GM10266 (cell line): Measurements from ENCODE around the gene KIF1C.

ENCODE experiments used
- DNase-seq: peaks from one replicate; pipeline ENCODE4 v3.0.0; 2012; ENCODE audit errors: extremely low spot score
- CTCF ChIP-seq: IDR thresholded peaks from 2 replicates; pipeline ENCODE4 v1.5.1; 2012; ENCODE audit warnings: mild to moderate bottlenecking, low read depth; ENCODE audit not compliant: control insufficient read depth, insufficient read depth; ENCODE audit errors: missing control alignments

KIF1C gene

GRCh38 chr17:4980644-4981216 lies 17.0 kb upstream of the KIF1C start:
- TF ChIP-seq CTCF, result peak; percentile 55
- DNase-seq, result peak; percentile 68

- no peak for DNase-seq
- TF ChIP-seq CTCF, result no peak
These were observed 15.4 kb upstream of the KIF1C start for GRCh38 chr17:4982305-4982704.

- DNase-seq, result no peak
- no peak for TF ChIP-seq CTCF
These were observed 11.3 kb upstream of the KIF1C start for GRCh38 chr17:4986403-4986802.

GRCh38 chr17:4986951-4987766 lies 10.6 kb upstream of the KIF1C start, which contains the start of gene CAMTA2:
Gene CAMTA2, minus strand, starts transcription at chr17:4987675. Its CDS starts 1,453 bp downstream, at chr17:4986222.
- peak; percentile 76 for TF ChIP-seq CTCF
- DNase-seq, result peak; percentile 87

GRCh38 chr17:4987767-4988567 lies 9.8 kb upstream of the KIF1C start:
- TF ChIP-seq CTCF, result no peak
- no peak for DNase-seq

- TF ChIP-seq CTCF, result no peak
- DNase-seq, result no peak
These were observed 3.6 kb upstream of the KIF1C start for GRCh38 chr17:4994081-4994595.
